Measurements from ENCODE around the gene TSSK6. TPM values are rescaled to one million over a fixed set of nuclear protein-coding genes. Genes with fewer than 3 reads are reported as not detected.

Gene TSSK6
- total RNA-seq, 2 experiments from 2014 or later, result 3.8 to 4.4 TPM

- no peak overlapping the region for H3K27ac Mint-ChIP-seq
- ATAC-seq, result no peak
- H3K4me3 Mint-ChIP-seq, result no peak overlapping the region
- intact Hi-C loops (cut with DNase I, micrococcal nuclease), result no loop called here
- H3K27me3 Mint-ChIP-seq, result no peaks in the 10 kb centered on the region
- CTCF ChIA-PET, result interaction anchor here (0.6 to 7.5 kb wide), 5 partner anchors 12 to 187 kb away, joined by 3 to 48 read pairs (median 5); no protein-coding TSS in a partner anchor
- H3K4me1 Mint-ChIP-seq, result peaks cover 3% of the 10 kb centered on the region
- peaks cover 2% of the 10 kb centered on the region for H3K9me3 Mint-ChIP-seq (ENCODE audit: low read depth)
- no peak for DNase-seq
- no peaks in the 10 kb centered on the region for H3K36me3 Mint-ChIP-seq (ENCODE audit: low read depth)
- POLR2A ChIA-PET, result interaction anchor here (0.8 to 1.0 kb wide), 2 partner anchors 8 to 63 kb away, joined by 3 read pairs; no protein-coding TSS in a partner anchor
These were observed 36.5 kb upstream of the TSSK6 start for GRCh38 chr19:19551853-19552192.

DNA sequence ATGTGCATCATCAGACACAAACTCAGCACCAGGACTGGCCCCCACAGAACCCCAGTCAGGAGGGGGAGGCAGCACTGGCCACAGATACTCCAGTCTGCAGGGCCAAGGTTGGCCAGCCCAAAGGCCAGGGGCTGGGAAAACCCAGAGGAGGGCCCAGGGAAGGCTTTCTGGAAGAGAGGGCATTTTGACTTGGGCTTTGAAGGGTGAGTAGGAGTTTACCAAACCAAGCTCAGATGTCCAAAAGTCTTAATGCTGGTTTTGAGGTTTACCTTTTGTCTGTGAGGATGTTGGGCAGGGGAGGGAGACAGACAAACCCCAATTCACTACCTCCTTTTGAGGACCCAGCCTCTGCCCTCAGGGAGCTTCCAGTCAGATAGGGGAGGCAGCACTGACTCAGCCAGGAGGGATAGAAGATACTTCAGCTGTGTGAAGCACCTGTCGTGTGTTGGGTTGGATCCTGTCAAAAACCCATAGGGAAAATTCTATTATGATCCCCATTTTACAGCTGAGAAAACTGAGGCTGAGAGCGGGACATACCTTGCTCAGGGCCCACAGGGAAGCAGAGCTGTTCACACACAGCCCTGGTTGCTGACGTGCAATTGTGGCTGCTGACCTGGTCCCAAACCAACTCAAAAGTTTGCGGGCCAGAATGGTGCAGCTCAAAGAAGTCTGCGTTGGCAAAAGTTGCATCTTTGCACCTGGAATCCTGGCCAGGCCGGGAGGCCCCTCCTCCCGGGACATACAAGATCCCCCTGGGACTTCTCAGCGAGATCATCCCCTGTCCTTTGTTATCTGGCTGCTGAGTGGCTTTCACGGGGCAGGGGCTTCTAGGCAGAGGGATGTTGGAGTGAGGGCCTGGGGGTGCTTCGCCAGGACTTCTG is 35.9 kb upstream of the TSSK6 start:
- no peaks in the 10 kb centered on the region for H3K36me3 Mint-ChIP-seq (ENCODE audit: low read depth)
- peaks cover 2% of the 10 kb centered on the region for H3K9me3 Mint-ChIP-seq (ENCODE audit: low read depth)
- H3K4me1 Mint-ChIP-seq, result peaks cover 3% of the 10 kb centered on the region
- no peak overlapping the region for H3K27ac Mint-ChIP-seq
- intact Hi-C loops (cut with DNase I, micrococcal nuclease), result no loop called here
- ChIA-PET POLR2A (interaction anchor here (1.0 kb wide), 1 partner anchor 9 kb away, joined by 3 read pairs; no protein-coding TSS in a partner anchor), CTCF (interaction anchor here (0.7 to 7.5 kb wide), 7 partner anchors 9 to 186 kb away, joined by 3 to 48 read pairs (median 3); no protein-coding TSS in a partner anchor)
- no peaks in the 10 kb centered on the region for H3K27me3 Mint-ChIP-seq
- no peak overlapping the region for H3K4me3 Mint-ChIP-seq
- DNase-seq (no peak), ATAC-seq (no peak)

DNA sequence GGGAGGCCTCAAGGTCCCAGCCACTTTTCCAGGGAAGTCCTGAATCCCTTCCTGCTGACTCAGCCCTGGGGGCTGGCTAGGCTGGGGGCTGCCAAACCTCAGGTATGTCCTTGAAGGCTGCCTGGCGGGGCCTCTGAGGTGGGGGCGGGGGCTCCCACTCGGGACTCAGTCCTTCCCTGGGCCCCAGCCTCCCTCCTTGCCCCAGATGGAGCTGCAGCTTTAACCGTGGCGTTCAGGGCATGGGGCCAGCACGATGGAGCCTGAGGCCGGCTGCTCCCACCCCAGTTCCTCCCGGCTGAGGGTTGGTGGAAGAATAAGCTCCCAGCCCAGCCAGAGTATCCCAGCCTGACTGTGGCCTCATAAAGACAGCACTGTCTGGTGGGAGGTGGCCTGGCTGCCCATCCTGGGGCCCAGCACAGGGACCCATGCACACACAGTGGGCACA is 35.2 kb upstream of the TSSK6 start:
- DNase-seq, result no peak
- Mint-ChIP-seq H3K4me1 (peaks cover 3% of the 10 kb centered on the region), H3K9me3 (ENCODE audit: low read depth) (peaks cover 2% of the 10 kb centered on the region), H3K4me3 (no peak overlapping the region), H3K27ac (no peak overlapping the region), H3K36me3 (ENCODE audit: low read depth) (no peaks in the 10 kb centered on the region), H3K27me3 (no peaks in the 10 kb centered on the region)
- intact Hi-C loops (cut with DNase I, micrococcal nuclease), result no loop called here
- ATAC-seq, result no peak
- ChIA-PET POLR2A (no interaction called here), CTCF (interaction anchor here (0.7 to 1.0 kb wide), 4 partner anchors 9 to 57 kb away, joined by 3 to 4 read pairs (median 3); no protein-coding TSS in a partner anchor)

- no peak for DNase-seq
- Mint-ChIP-seq H3K9me3 (ENCODE audit: low read depth) (peaks cover 2% of the 10 kb centered on the region), H3K27me3 (no peaks in the 10 kb centered on the region), H3K4me3 (no peak overlapping the region), H3K27ac (no peak overlapping the region), H3K4me1 (peaks cover 3% of the 10 kb centered on the region), H3K36me3 (ENCODE audit: low read depth) (no peaks in the 10 kb centered on the region)
- intact Hi-C loops (cut with DNase I, micrococcal nuclease), result no loop called here
- CTCF ChIA-PET, result no interaction called here
- no peak for ATAC-seq
- POLR2A ChIA-PET, result no interaction called here
These were observed 34.6 kb upstream of the TSSK6 start for GRCh38 chr19:19549804-19550464.

GRCh38 chr19:19548915-19549759 is 33.8 kb upstream of the TSSK6 start:
- ChIA-PET POLR2A (interaction anchor here (0.6 kb wide), 1 partner anchor 54 kb away, joined by 3 read pairs; no protein-coding TSS in a partner anchor), CTCF (no interaction called here)
- no peak for DNase-seq
- no peak overlapping the region for H3K27ac Mint-ChIP-seq
- no peaks in the 10 kb centered on the region for H3K4me1 Mint-ChIP-seq
- no peaks in the 10 kb centered on the region for H3K27me3 Mint-ChIP-seq
- no peak for ATAC-seq
- no peak overlapping the region for H3K4me3 Mint-ChIP-seq
- peaks cover 2% of the 10 kb centered on the region for H3K9me3 Mint-ChIP-seq (ENCODE audit: low read depth)
- H3K36me3 Mint-ChIP-seq (ENCODE audit: low read depth), result no peaks in the 10 kb centered on the region
- intact Hi-C loops (cut with DNase I, micrococcal nuclease), result no loop called here

GRCh38 chr19:19547674-19548336 is 32.5 kb upstream of the TSSK6 start:
- intact Hi-C loops (cut with DNase I, micrococcal nuclease), result no loop called here
- Mint-ChIP-seq H3K27ac (no peak overlapping the region), H3K4me3 (no peak overlapping the region), H3K27me3 (no peaks in the 10 kb centered on the region), H3K4me1 (no peaks in the 10 kb centered on the region), H3K36me3 (ENCODE audit: low read depth) (no peaks in the 10 kb centered on the region), H3K9me3 (ENCODE audit: low read depth) (peaks cover 2% of the 10 kb centered on the region)
- ChIA-PET POLR2A (no interaction called here), CTCF (interaction anchor here (0.7 to 1.2 kb wide), 4 partner anchors 15 to 105 kb away, joined by 3 to 5 read pairs (median 4); no protein-coding TSS in a partner anchor)
- DNase-seq, result no peak
- no peak for ATAC-seq

DNA sequence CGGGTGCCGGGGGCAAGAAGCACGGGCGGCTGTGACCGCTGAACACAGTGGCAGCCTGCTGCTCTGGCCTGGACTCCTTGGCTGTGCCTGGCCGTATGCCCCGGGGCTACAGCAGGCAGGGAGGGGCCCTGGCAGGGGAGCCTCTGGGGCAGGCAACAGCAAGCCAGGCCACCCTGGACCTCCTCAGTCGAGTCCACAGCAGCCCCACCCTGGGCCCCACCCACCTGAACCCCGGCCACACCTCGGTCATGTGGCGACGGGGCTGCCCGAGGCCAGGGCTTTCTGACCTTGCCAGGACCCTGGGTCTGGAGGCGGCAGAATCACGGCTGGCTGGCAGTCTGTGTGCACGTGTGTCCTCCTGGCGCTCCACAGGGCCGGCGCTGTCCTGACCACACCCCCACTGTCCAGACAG is 31.4 kb upstream of the TSSK6 start:
- Mint-ChIP-seq H3K4me3 (no peak overlapping the region), H3K4me1 (peaks cover 3% of the 10 kb centered on the region), H3K36me3 (ENCODE audit: low read depth) (no peaks in the 10 kb centered on the region), H3K27me3 (peaks cover 2% of the 10 kb centered on the region), H3K9me3 (ENCODE audit: low read depth) (peaks cover 2% of the 10 kb centered on the region), H3K27ac (no peak overlapping the region)
- POLR2A ChIA-PET, result no interaction called here
- CTCF ChIA-PET, result interaction anchor here (0.8 kb wide), 1 partner anchor 106 kb away, joined by 5 read pairs; no protein-coding TSS in a partner anchor
- no peak for DNase-seq
- intact Hi-C loops (cut with DNase I, micrococcal nuclease), result no loop called here
- no peak for ATAC-seq

DNA sequence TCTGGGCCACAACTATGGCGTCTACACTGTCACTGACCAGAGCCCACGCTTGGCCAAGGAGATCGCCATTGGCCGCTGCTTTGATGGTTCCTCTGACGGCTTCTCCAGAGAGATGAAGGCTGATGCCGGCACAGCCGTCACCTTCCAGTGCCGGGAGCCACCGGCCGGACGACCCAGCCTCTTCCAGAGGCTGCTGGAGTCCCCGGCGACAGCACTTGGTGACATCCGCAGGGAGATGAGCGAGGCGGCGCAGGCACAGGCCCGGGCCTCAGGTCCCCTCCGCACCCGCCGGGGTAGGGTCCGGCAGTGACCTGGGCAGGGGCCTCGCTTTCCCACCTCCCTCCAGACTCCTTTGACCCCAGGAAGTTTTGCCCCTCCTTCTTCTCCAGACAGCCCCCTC is 30.4 kb upstream of the TSSK6 start:
- CTCF ChIA-PET, result no interaction called here
- POLR2A ChIA-PET, result no interaction called here
- H3K4me3 Mint-ChIP-seq, result no peak overlapping the region
- peaks cover 8% of the 10 kb centered on the region for H3K4me1 Mint-ChIP-seq
- H3K36me3 Mint-ChIP-seq (ENCODE audit: low read depth), result no peaks in the 10 kb centered on the region
- H3K9me3 Mint-ChIP-seq (ENCODE audit: low read depth), result no peaks in the 10 kb centered on the region
- DNase-seq (no peak), ATAC-seq (no peak)
- H3K27ac Mint-ChIP-seq, result no peak overlapping the region
- H3K27me3 Mint-ChIP-seq, result peaks cover 2% of the 10 kb centered on the region
- intact Hi-C loops (cut with DNase I, micrococcal nuclease), result no loop called here

GRCh38 chr19:19544954-19545591 is 29.7 kb upstream of the TSSK6 start:
- DNase-seq (no peak), ATAC-seq (no peak)
- Mint-ChIP-seq H3K4me1 (peaks cover 12% of the 10 kb centered on the region), H3K36me3 (ENCODE audit: low read depth) (no peaks in the 10 kb centered on the region), H3K4me3 (no peak overlapping the region), H3K27ac (no peak overlapping the region), H3K27me3 (peaks cover 2% of the 10 kb centered on the region), H3K9me3 (ENCODE audit: low read depth) (no peaks in the 10 kb centered on the region)
- CTCF ChIA-PET, result no interaction called here
- intact Hi-C loops (cut with DNase I, micrococcal nuclease), result no loop called here
- POLR2A ChIA-PET, result no interaction called here

- no peak overlapping the region for H3K4me3 Mint-ChIP-seq
- no peak for ATAC-seq
- CTCF ChIA-PET, result interaction anchor here (2.0 kb wide), 1 partner anchor 11 kb away, joined by 4 read pairs; no protein-coding TSS in a partner anchor
These were observed 29.1 kb upstream of the TSSK6 start for GRCh38 chr19:19544257-19544953.

More at GRCh38 chr19:19544257-19544953, 29.1 kb upstream of the TSSK6 start:
- DNase-seq, result no peak
- Mint-ChIP-seq H3K27me3 (peaks cover 2% of the 10 kb centered on the region), H3K9me3 (ENCODE audit: low read depth) (no peaks in the 10 kb centered on the region), H3K4me1 (peaks cover 13% of the 10 kb centered on the region), H3K36me3 (ENCODE audit: low read depth) (no peaks in the 10 kb centered on the region), H3K27ac (no peak overlapping the region)
- intact Hi-C loops (cut with DNase I, micrococcal nuclease), result no loop called here
- POLR2A ChIA-PET, result no interaction called here
